GM23248 (cell line): ENCODE data around the gene TSPAN5. TPM values are rescaled to one million over a fixed set of nuclear protein-coding genes. Genes with fewer than 3 reads are reported as not detected.

Experiments used
- DNase-seq: peaks from one replicate; pipeline ENCODE4 v3.0.0-alpha.2; 2015
- H2AFZ ChIP-seq: fragments of 200-600 bp; sonication (generic); 2 replicates; pipeline ENCODE4 v1.6.1; 2016; ENCODE audit warnings: antibody characterized with exemption
- H3F3A ChIP-seq: fragments of 200-600 bp; sonication (generic); 2 replicates; pipeline ENCODE4 v1.6.1; 2016; ENCODE audit warnings: mild to moderate bottlenecking, antibody characterized with exemption, mixed run types; ENCODE audit not compliant: insufficient read depth
- H3K27ac ChIP-seq: fragments of 200-600 bp; sonication (generic); 2 replicates; pipeline ENCODE4 v1.5.1; 2016; ENCODE audit warnings: mild to moderate bottlenecking
- H3K27me3 ChIP-seq: fragments of 200-600 bp; sonication (generic); replicated peaks from 2 replicates; pipeline ENCODE4 v1.6.1; 2016; ENCODE audit warnings: mild to moderate bottlenecking; ENCODE audit not compliant: insufficient read depth
- H3K36me3 ChIP-seq: fragments of 200-600 bp; sonication (generic); 2 replicates; pipeline ENCODE4 v1.6.1; 2016; ENCODE audit warnings: low read depth, mild to moderate bottlenecking
- H3K4me1 ChIP-seq: fragments of 200-600 bp; sonication (generic); 2 replicates; pipeline ENCODE4 v1.6.1; 2016; ENCODE audit warnings: mild to moderate bottlenecking; ENCODE audit not compliant: insufficient read depth
- H3K4me2 ChIP-seq: fragments of 200-600 bp; sonication (generic); one replicate; pipeline ENCODE4 v1.6.1; 2016; ENCODE audit warnings: mild to moderate bottlenecking; ENCODE audit not compliant: unreplicated experiment
- H3K4me3 ChIP-seq: fragments of 200-600 bp; sonication (generic); 2 replicates; pipeline ENCODE4 v1.5.1; 2016; ENCODE audit warnings: mild to moderate bottlenecking
- H3K79me2 ChIP-seq: fragments of 200-600 bp; sonication (generic); 2 replicates; pipeline ENCODE4 v1.6.1; 2016; ENCODE audit warnings: mild to moderate bottlenecking; ENCODE audit not compliant: insufficient read depth
- H3K9ac ChIP-seq: fragments of 200-600 bp; sonication (generic); 2 replicates; pipeline ENCODE4 v1.6.1; 2016; ENCODE audit warnings: mild to moderate bottlenecking
- H3K9me2 ChIP-seq: fragments of 200-600 bp; sonication (generic); 2 replicates; pipeline ENCODE4 v1.6.1; 2016; ENCODE audit warnings: mixed run types, mild to moderate bottlenecking, moderate library complexity; ENCODE audit not compliant: insufficient read depth
- H3K9me3 ChIP-seq: fragments of 200-600 bp; sonication (generic); one replicate; pipeline ENCODE4 v1.6.1; 2017; ENCODE audit warnings: low read depth
- H4K20me1 ChIP-seq: fragments of 200-600 bp; sonication (generic); 2 replicates; pipeline ENCODE4 v1.6.0; 2016; ENCODE audit not compliant: insufficient read depth
- EZH2 ChIP-seq: fragments of 200-600 bp; sonication (generic); IDR thresholded peaks from 2 replicates; pipeline ENCODE4 v1.6.1; 2018; ENCODE audit warnings: antibody characterized with exemption, mild to moderate bottlenecking; ENCODE audit not compliant: insufficient read depth, poor library complexity, severe bottlenecking
- EZH2phosphoT487 ChIP-seq: fragments of 200-600 bp; sonication (generic); IDR thresholded peaks from 2 replicates; pipeline ENCODE4 v1.6.1; 2018; ENCODE audit warnings: antibody characterized with exemption, moderate library complexity, mild to moderate bottlenecking, low read depth; ENCODE audit not compliant: insufficient read depth
- WGBS, 2 experiments: methylation state at CpG; one replicate each; pipeline ENCODE4 v1.1.6; 2015 to 2017; ENCODE audit warnings: low lambda C conversion rate in 2 of 2, low coverage in 1 of 2; ENCODE audit errors: missing lambda C conversion rate in 2 of 2; 5-methylcytosine and 5-hydroxymethylcytosine counted together
- in situ Hi-C: fragments of 300-500 bp; cut with MboI; formaldehyde crosslinking; loops from 2 replicates; pipeline ENCODE4 v1.15.0; 2020
- polyA plus RNA-seq: library from polyadenylated mRNA; unstranded; fragments of >200 nt; fragmentation: Nextera tagmentation; extraction: Ambion mirVana; gene quantifications from 2 replicates; pipeline ENCODE4 v1.2.1, GENCODE V29; 2016
- total RNA-seq: library from RNA; depleted of rRNA; stranded (reverse); fragments of >200 nt; shearing (Covaris generic); gene quantifications from 2 replicates; pipeline ENCODE4 v1.2.3, GENCODE V29; 2014

TSPAN5 gene
- total and polyA plus RNA-seq, 2 experiments from 2014 or later: 61.9 to 76.6 TPM

- H4K20me1 ChIP-seq: no peaks in the 10 kb centered on the region
- TF ChIP-seq EZH2: no peak
- H3K9me2 ChIP-seq: no peaks in the 10 kb centered on the region
- H3K4me3 ChIP-seq: no peak overlapping the region
- H3F3A ChIP-seq: peaks cover 24% of the 10 kb centered on the region
- H2AFZ ChIP-seq: no peak overlapping the region
- H3K27me3 ChIP-seq: no peaks in the 10 kb centered on the region
- 91 to 93% methylated on average over 3 of the region's 3 CpGs for WGBS, 2 experiments
- no peak overlapping the region for H3K27ac ChIP-seq
- no peaks in the 10 kb centered on the region for H3K36me3 ChIP-seq
- DNase-seq: no peak
- in situ Hi-C loops: no loop called here
- no peak overlapping the region for H3K9ac ChIP-seq
- H3K4me1 ChIP-seq: peaks cover 34% of the 10 kb centered on the region
- no peaks in the 10 kb centered on the region for H3K9me3 ChIP-seq
- H3K4me2 ChIP-seq: no peak overlapping the region
- H3K79me2 ChIP-seq: no peaks in the 10 kb centered on the region
Measured at GRCh38 chr4:98686043-98686707, 27.8 kb upstream of the TSPAN5 start.

DNA sequence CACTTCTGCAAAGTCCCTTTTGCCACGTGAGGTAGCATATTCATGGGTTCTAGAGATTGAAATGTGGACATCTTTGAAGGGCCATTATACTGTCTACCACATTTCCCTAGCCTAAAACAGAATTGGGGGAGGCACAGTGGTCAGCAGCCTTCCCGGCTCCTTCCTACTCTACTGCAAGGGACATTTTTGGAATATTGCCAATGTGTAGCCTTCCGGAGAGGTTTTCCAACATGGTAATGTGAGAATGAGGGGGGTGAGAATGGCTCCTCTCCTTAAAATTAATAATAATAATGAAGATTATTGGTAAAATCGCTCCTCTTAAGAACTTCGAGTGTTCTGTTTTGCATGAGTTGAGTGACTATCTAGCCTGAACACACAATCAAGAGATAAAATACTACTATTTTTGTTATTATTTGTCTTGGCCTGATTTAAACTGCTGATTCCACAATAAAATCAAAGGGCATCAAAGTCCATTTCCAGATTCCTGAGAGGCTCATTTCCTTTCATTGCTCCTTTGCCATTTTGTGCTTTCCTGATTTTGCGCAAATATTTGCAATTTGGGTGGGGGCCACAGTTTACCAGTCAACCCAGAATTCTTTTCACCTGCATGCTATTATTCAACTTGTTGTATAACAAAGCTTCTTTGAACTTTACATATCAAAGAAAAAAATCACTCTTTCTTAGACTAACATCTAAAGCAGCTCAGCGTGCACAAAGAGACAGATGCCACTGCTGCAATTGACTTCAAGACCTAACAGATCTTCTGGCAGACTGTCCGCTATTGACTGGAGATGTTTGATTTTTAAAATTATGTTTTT, 27.0 kb upstream of the TSPAN5 start:
- Histone ChIP-seq H3K27me3 (no peaks in the 10 kb centered on the region), H3K4me1 (peaks cover 34% of the 10 kb centered on the region), H3K9me3 (no peaks in the 10 kb centered on the region), H3F3A (peaks cover 24% of the 10 kb centered on the region), H2AFZ (no peak overlapping the region), H3K9me2 (no peaks in the 10 kb centered on the region), H3K27ac (no peak overlapping the region), H3K4me2 (no peak overlapping the region), H3K36me3 (no peaks in the 10 kb centered on the region), H3K4me3 (no peak overlapping the region), H3K79me2 (no peaks in the 10 kb centered on the region), H4K20me1 (no peaks in the 10 kb centered on the region), H3K9ac (no peak overlapping the region)
- no peak for TF ChIP-seq EZH2phosphoT487
- TF ChIP-seq EZH2: no peak
- no peak for DNase-seq
- 82 to 83% methylated on average over 8 of the region's 8 CpGs for WGBS, 2 experiments
- in situ Hi-C loops: no loop called here

DNA sequence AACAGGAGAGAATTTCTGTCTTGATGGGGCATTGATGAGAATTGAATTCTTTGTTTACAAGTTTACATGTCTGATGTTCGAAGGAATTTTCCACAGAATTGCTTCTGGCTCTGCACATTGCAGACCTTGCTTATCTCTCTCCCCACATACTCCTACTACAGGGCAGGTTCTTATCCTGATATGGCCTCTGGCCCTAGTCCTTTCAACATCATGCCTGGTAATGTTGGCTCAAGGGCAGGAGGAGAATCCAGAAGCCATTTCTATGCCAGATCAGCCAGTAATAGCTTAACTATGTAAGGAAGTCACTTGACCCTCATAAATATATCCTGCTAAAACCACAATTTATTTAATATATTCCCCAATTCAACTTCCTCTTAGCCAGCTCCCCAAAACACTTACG, 24.3 kb upstream of the TSPAN5 start:
- no peak overlapping the region for H2AFZ ChIP-seq
- in situ Hi-C loops: no loop called here

GRCh38 chr4:98680806-98681205, 22.4 kb upstream of the TSPAN5 start:
- Histone ChIP-seq H3K27ac (no peak overlapping the region), H2AFZ (no peak overlapping the region), H3K9me3 (no peaks in the 10 kb centered on the region), H3K4me1 (peaks cover 12% of the 10 kb centered on the region; the same call in 1 of the 2 replicates), H3K36me3 (no peaks in the 10 kb centered on the region), H4K20me1 (no peaks in the 10 kb centered on the region), H3F3A (no peaks in the 10 kb centered on the region), H3K4me3 (no peak overlapping the region), H3K79me2 (no peaks in the 10 kb centered on the region), H3K27me3 (no peaks in the 10 kb centered on the region), H3K4me2 (no peak overlapping the region), H3K9me2 (no peaks in the 10 kb centered on the region), H3K9ac (no peak overlapping the region)
- TF ChIP-seq EZH2phosphoT487: no peak
- TF ChIP-seq EZH2: no peak
- no peak for DNase-seq
- in situ Hi-C loops: no loop called here

More for the DNA sequence above, 24.3 kb upstream of the TSPAN5 start:
- H3K4me3 ChIP-seq: no peak overlapping the region
- no peaks in the 10 kb centered on the region for H3K36me3 ChIP-seq
- no peak overlapping the region for H3K9ac ChIP-seq
- WGBS, 2 experiments: 68 to 77% methylated on average over 2 of the region's 2 CpGs
- DNase-seq: peak; percentile 56
- H3F3A ChIP-seq: peaks cover 3% of the 10 kb centered on the region
- H3K9me2 ChIP-seq: no peaks in the 10 kb centered on the region
- H3K4me1 ChIP-seq: peaks cover 16% of the 10 kb centered on the region
- TF ChIP-seq EZH2: no peak
- TF ChIP-seq EZH2phosphoT487: no peak
- H3K4me2 ChIP-seq: no peak overlapping the region
- no peaks in the 10 kb centered on the region for H3K27me3 ChIP-seq
- H3K27ac ChIP-seq: no peak overlapping the region
- no peaks in the 10 kb centered on the region for H3K79me2 ChIP-seq
- no peaks in the 10 kb centered on the region for H4K20me1 ChIP-seq
- no peaks in the 10 kb centered on the region for H3K9me3 ChIP-seq
